ENCODE measurements around the gene SAT2. TPM values are rescaled to one million over a fixed set of nuclear protein-coding genes. Genes with fewer than 3 reads are reported as not detected.

Gene SAT2
- polyA plus RNA-seq, 1 donor (not counting 4 experiments of a cell fraction or from before 2014, with no cell fraction given) = 23.5 TPM

DNA sequence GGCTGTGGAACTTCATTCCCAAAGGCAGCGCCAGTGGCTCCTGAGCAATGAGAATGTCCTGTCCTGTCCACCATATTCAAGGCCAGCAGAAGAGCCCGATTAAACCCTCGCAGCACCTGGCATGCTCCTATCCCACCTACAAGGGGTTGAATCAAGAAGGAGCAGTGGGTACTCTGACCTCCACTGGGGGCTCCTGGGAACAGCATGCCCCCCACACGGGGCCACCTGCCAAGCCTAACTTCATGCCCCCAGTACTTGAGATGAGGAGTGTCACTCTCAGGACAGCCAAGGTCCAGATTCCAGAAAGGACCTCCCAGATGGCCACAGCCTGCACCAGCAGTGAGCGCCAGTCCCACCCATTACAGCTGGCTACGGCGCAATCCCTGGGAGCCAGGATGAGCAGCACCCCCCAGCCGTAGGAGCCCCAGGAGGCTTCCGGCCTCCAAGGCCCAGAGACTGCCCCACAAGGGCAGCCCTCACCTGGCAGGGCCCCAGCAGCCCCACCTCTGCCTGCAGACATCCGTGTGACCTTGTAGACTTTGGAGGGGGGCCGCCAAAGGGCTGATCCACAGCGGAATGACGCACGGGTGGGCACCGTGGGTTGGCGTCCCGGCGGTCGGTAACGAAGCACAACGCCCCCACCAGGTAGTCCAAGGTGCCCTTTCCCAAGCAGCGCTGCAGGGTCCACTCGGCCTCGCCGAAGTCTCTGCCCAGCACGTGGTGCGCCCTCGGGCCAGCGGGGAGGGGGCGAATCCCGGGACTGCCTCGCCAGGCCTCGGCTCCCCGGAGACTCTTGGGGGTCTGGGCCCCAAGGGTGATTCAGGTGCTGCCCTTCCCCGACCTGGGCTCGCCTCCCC, 45.0 kb downstream of the SAT2 start:
- dilution Hi-C loops (cut with MboI; ENCODE audit: extremely low pct_ligation_motif_present, low sequenced_read_pairs) = no loop called here
- Histone ChIP-seq H3K27me3 (ENCODE audit: control insufficient read depth, extremely low read depth, insufficient read depth, low read length) (no peaks in the 10 kb centered on the region), H3K4me2 (ENCODE audit: control insufficient read depth, extremely low read depth, insufficient read depth, low read depth, low read length) (peak overlapping the region; percentile 93), H3K36me3 (ENCODE audit: control insufficient read depth in 2 of 2, extremely low read depth in 1 of 2, insufficient read depth in 2 of 2, low read length in 2 of 2) (peaks cover 14 to 34% of the 10 kb centered on the region in 2 experiments), H3K9ac (ENCODE audit: control insufficient read depth, extremely low read depth, insufficient read depth, low read length) (peak overlapping the region; percentile 99), H3K27ac (ENCODE audit: control insufficient read depth, insufficient read depth, low read length) (peak overlapping the region; percentile 99), H3K4me3 (ENCODE audit: control insufficient read depth in 2 of 3, extremely low read depth in 1 of 3, insufficient read depth in 2 of 3, low read depth in 1 of 3, low read length in 3 of 3) (peak overlapping the region in 1 of 3 experiments; percentile 65), H3K9me3 (ENCODE audit: control insufficient read depth, low read depth, low read length) (no peaks in the 10 kb centered on the region), H3K79me2 (ENCODE audit: control insufficient read depth, insufficient read depth, low read length) (peaks cover 36% of the 10 kb centered on the region), H3K9me1 (ENCODE audit: control insufficient read depth, extremely low read depth, insufficient read depth, low read length) (peaks cover 3% of the 10 kb centered on the region), H3K4me1 (ENCODE audit: control insufficient read depth, extremely low read depth, insufficient read depth, low read length) (peaks cover 48% of the 10 kb centered on the region), H2AFZ (ENCODE audit: control insufficient read depth, low read length) (no peak overlapping the region), H4K20me1 (ENCODE audit: control insufficient read depth, extremely low read depth, insufficient read depth, low read length) (peaks cover 16% of the 10 kb centered on the region)
- FAIRE-seq (no peak), DNase-seq (ENCODE audit: low read depth, low spot score) (no peak)
- TF ChIP-seq, protein P1, sequence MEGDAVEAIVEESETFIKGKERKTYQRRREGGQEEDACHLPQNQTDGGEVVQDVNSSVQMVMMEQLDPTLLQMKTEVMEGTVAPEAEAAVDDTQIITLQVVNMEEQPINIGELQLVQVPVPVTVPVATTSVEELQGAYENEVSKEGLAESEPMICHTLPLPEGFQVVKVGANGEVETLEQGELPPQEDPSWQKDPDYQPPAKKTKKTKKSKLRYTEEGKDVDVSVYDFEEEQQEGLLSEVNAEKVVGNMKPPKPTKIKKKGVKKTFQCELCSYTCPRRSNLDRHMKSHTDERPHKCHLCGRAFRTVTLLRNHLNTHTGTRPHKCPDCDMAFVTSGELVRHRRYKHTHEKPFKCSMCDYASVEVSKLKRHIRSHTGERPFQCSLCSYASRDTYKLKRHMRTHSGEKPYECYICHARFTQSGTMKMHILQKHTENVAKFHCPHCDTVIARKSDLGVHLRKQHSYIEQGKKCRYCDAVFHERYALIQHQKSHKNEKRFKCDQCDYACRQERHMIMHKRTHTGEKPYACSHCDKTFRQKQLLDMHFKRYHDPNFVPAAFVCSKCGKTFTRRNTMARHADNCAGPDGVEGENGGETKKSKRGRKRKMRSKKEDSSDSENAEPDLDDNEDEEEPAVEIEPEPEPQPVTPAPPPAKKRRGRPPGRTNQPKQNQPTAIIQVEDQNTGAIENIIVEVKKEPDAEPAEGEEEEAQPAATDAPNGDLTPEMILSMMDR (optimal IDR thresholded peaks at IDR 0.05 in 1 of 3, IDR thresholded peaks at IDR 0.05 in 1 of 3, conservative IDR thresholded peaks at IDR 0.05 in 1 of 3; ENCODE audit: extremely low read depth in 1 of 3, insufficient read depth in 2 of 3, low read length in 3 of 3) = no peak
- no peak for TF ChIP-seq EZH2 (IDR thresholded peaks at IDR 0.05; ENCODE audit: low read length)

GRCh38 chr17:7580604-7581575, 46.7 kb downstream of the SAT2 start:
- no peak overlapping the region for H2AFZ ChIP-seq (ENCODE audit: control insufficient read depth, low read length)
- peaks cover 3% of the 10 kb centered on the region for H3K9me1 ChIP-seq (ENCODE audit: control insufficient read depth, extremely low read depth, insufficient read depth, low read length)
- H3K9ac ChIP-seq (ENCODE audit: control insufficient read depth, extremely low read depth, insufficient read depth, low read length) = no peak overlapping the region
- no peak for DNase-seq (ENCODE audit: low read depth, low spot score)
- H4K20me1 ChIP-seq (ENCODE audit: control insufficient read depth, extremely low read depth, insufficient read depth, low read length) = peaks cover 33% of the 10 kb centered on the region
- H3K4me3 ChIP-seq (ENCODE audit: control insufficient read depth in 2 of 3, extremely low read depth in 1 of 3, insufficient read depth in 2 of 3, low read depth in 1 of 3, low read length in 3 of 3) = no peak overlapping the region
- TF ChIP-seq EZH2 (IDR thresholded peaks at IDR 0.05; ENCODE audit: low read length) = no peak
- TF ChIP-seq, protein P1 (optimal IDR thresholded peaks at IDR 0.05 in 1 of 3, IDR thresholded peaks at IDR 0.05 in 1 of 3, conservative IDR thresholded peaks at IDR 0.05 in 1 of 3; ENCODE audit: extremely low read depth in 1 of 3, insufficient read depth in 2 of 3, low read length in 3 of 3) = no peak
- peaks cover 20 to 39% of the 10 kb centered on the region in 2 experiments for H3K36me3 ChIP-seq (ENCODE audit: control insufficient read depth in 2 of 2, extremely low read depth in 1 of 2, insufficient read depth in 2 of 2, low read length in 2 of 2)
- peaks cover 47% of the 10 kb centered on the region for H3K4me1 ChIP-seq (ENCODE audit: control insufficient read depth, extremely low read depth, insufficient read depth, low read length)
- H3K27me3 ChIP-seq (ENCODE audit: control insufficient read depth, extremely low read depth, insufficient read depth, low read length) = no peaks in the 10 kb centered on the region
- no peak for FAIRE-seq
- peaks cover 37% of the 10 kb centered on the region for H3K79me2 ChIP-seq (ENCODE audit: control insufficient read depth, insufficient read depth, low read length)
- peak overlapping the region; percentile 26 for H3K27ac ChIP-seq (ENCODE audit: control insufficient read depth, insufficient read depth, low read length)
- H3K9me3 ChIP-seq (ENCODE audit: control insufficient read depth, low read depth, low read length) = no peaks in the 10 kb centered on the region
- dilution Hi-C loops (cut with MboI; ENCODE audit: extremely low pct_ligation_motif_present, low sequenced_read_pairs) = no loop called here
- H3K4me2 ChIP-seq (ENCODE audit: control insufficient read depth, extremely low read depth, insufficient read depth, low read depth, low read length) = no peak overlapping the region

Data from keratinocyte (primary cell).